GM20000 (cell line): ENCODE data around the gene GRB10.

ENCODE experiments used
- DNase-seq: peaks from one replicate; pipeline ENCODE4 v3.0.0; 2012; ENCODE audit warnings: low spot score
- CTCF ChIP-seq: IDR thresholded peaks from 2 replicates; pipeline ENCODE4 v1.5.1; 2012; ENCODE audit warnings: mild to moderate bottlenecking, control low read depth; ENCODE audit errors: extremely low read depth, missing control alignments

The GRB10 gene

GRCh38 chr7:50803359-50804337 is 21.0 kb upstream of the GRB10 start:
- DNase-seq = no peak
- TF ChIP-seq CTCF = no peak

GRCh38 chr7:50801907-50802306 is 19.2 kb upstream of the GRB10 start:
- TF ChIP-seq CTCF = no peak
- DNase-seq = no peak

GRCh38 chr7:50799873-50800272 is 17.2 kb upstream of the GRB10 start:
- TF ChIP-seq CTCF = no peak
- no peak for DNase-seq

- DNase-seq = no peak
- TF ChIP-seq CTCF = no peak
Observed at GRCh38 chr7:50798126-50798525, 15.4 kb upstream of the GRB10 start.

GRCh38 chr7:50795831-50796230 is 13.1 kb upstream of the GRB10 start:
- no peak for TF ChIP-seq CTCF
- DNase-seq = no peak

- DNase-seq = no peak
Observed at GRCh38 chr7:50795253-50795652, 12.6 kb upstream of the GRB10 start.

More at GRCh38 chr7:50795253-50795652, 12.6 kb upstream of the GRB10 start:
- no peak for TF ChIP-seq CTCF
